Hippocampal formation (tissue), 2 donors: ENCODE measurements around the gene ITPKB.
A peak's percentile ranks its signal among the peaks of the same experiment; 100 is the strongest.
"Not testable (repeated sequence)": the region's sequence is repeated elsewhere in the genome, so short reads cannot be mapped to it uniquely, and the experiment has no call there.

ENCODE experiments used
- DNase-seq, 2 donors: peaks; one replicate each; lab custom pipeline; 2025; lab: John Stamatoyannopoulos, UW

The ITPKB gene

GRCh38 chr1:226754793-226755533 lies 15.9 kb upstream of the ITPKB start:
- no peak for DNase-seq

GRCh38 chr1:226754097-226754496 lies 15.0 kb upstream of the ITPKB start:
- DNase-seq, result no peak

- DNase-seq, result no peak
These were observed 12.6 kb upstream of the ITPKB start for GRCh38 chr1:226751703-226752102.

- DNase-seq, result no peak
These were observed 12.1 kb upstream of the ITPKB start for GRCh38 chr1:226751214-226751613.

GRCh38 chr1:226749467-226749866 lies 10.4 kb upstream of the ITPKB start:
- no peak for DNase-seq

- DNase-seq, result no peak
These were observed 9.2 kb upstream of the ITPKB start for GRCh38 chr1:226748306-226748705.

- not testable (repeated sequence) for DNase-seq
These were observed 8.6 kb upstream of the ITPKB start for GRCh38 chr1:226747519-226748263.

GRCh38 chr1:226743259-226743658 lies 4.2 kb upstream of the ITPKB start:
- DNase-seq, result no peak

GRCh38 chr1:226741009-226741408 lies 1.9 kb upstream of the ITPKB start:
- DNase-seq, result no peak

GRCh38 chr1:226739696-226740065 lies 599 bp upstream of the ITPKB start:
- DNase-seq, result no peak

GRCh38 chr1:226738421-226738994 lies 574 bp downstream of the ITPKB start:
- peak in 1 of 2 donors; percentile 75 for DNase-seq

GRCh38 chr1:226737819-226738420 lies 1.2 kb downstream of the ITPKB start:
- peak in 1 of 2 donors; percentile 75 for DNase-seq

- DNase-seq, result peak; percentile 70 to 81
These were observed 1.9 kb downstream of the ITPKB start for GRCh38 chr1:226736908-226737818.

GRCh38 chr1:226736001-226736907 lies 2.8 kb downstream of the ITPKB start:
- DNase-seq, result peak in 1 of 2 donors; percentile 56

- DNase-seq, result no peak
These were observed 3.5 kb downstream of the ITPKB start for GRCh38 chr1:226735576-226735975.

- DNase-seq, result no peak
These were observed 4.4 kb downstream of the ITPKB start for GRCh38 chr1:226734611-226735153.

- DNase-seq, result no peak
These were observed 5.2 kb downstream of the ITPKB start for GRCh38 chr1:226733876-226734275.

GRCh38 chr1:226733304-226733703 lies 5.8 kb downstream of the ITPKB start:
- DNase-seq, result no peak

GRCh38 chr1:226732856-226733291 lies 6.2 kb downstream of the ITPKB start:
- DNase-seq, result no peak

- no peak for DNase-seq
These were observed 7.7 kb downstream of the ITPKB start for GRCh38 chr1:226731257-226731893.
